ENCODE data around the gene MYNN.

DNA sequence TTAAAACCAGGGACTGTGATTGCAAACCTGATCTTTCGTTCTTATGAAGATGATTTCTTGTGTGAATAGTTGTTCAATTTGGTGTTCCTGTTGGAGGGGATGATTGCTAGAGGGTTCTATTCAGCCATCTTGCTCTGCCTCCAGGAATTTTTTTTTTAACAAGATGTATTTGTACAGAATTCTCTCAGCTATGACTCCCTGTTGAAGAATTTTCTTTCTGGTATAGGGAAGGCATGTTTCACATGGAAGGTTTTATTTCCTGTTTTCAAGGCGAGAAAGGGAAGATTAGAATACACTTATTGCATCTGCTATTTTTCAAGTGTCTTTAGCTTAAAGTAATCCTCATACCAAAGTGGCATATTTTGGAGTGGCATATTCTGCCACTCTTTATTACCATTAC lies 45.1 kb downstream of the MYNN start:
- no peak for TF ChIP-seq TCF7L2 (IDR thresholded peaks at IDR 0.05; ENCODE audit: low read depth, low read length)
- TF ChIP-seq, protein P1, sequence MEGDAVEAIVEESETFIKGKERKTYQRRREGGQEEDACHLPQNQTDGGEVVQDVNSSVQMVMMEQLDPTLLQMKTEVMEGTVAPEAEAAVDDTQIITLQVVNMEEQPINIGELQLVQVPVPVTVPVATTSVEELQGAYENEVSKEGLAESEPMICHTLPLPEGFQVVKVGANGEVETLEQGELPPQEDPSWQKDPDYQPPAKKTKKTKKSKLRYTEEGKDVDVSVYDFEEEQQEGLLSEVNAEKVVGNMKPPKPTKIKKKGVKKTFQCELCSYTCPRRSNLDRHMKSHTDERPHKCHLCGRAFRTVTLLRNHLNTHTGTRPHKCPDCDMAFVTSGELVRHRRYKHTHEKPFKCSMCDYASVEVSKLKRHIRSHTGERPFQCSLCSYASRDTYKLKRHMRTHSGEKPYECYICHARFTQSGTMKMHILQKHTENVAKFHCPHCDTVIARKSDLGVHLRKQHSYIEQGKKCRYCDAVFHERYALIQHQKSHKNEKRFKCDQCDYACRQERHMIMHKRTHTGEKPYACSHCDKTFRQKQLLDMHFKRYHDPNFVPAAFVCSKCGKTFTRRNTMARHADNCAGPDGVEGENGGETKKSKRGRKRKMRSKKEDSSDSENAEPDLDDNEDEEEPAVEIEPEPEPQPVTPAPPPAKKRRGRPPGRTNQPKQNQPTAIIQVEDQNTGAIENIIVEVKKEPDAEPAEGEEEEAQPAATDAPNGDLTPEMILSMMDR (IDR thresholded peaks at IDR 0.05): no peak
- TF ChIP-seq, protein P2, sequence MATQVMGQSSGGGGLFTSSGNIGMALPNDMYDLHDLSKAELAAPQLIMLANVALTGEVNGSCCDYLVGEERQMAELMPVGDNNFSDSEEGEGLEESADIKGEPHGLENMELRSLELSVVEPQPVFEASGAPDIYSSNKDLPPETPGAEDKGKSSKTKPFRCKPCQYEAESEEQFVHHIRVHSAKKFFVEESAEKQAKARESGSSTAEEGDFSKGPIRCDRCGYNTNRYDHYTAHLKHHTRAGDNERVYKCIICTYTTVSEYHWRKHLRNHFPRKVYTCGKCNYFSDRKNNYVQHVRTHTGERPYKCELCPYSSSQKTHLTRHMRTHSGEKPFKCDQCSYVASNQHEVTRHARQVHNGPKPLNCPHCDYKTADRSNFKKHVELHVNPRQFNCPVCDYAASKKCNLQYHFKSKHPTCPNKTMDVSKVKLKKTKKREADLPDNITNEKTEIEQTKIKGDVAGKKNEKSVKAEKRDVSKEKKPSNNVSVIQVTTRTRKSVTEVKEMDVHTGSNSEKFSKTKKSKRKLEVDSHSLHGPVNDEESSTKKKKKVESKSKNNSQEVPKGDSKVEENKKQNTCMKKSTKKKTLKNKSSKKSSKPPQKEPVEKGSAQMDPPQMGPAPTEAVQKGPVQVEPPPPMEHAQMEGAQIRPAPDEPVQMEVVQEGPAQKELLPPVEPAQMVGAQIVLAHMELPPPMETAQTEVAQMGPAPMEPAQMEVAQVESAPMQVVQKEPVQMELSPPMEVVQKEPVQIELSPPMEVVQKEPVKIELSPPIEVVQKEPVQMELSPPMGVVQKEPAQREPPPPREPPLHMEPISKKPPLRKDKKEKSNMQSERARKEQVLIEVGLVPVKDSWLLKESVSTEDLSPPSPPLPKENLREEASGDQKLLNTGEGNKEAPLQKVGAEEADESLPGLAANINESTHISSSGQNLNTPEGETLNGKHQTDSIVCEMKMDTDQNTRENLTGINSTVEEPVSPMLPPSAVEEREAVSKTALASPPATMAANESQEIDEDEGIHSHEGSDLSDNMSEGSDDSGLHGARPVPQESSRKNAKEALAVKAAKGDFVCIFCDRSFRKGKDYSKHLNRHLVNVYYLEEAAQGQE (IDR thresholded peaks at IDR 0.05; ENCODE audit: insufficient read depth in 1 of 2, low read depth in 2 of 2, low read length in 1 of 2): no peak
- TF ChIP-seq POLR2AphosphoS5 (IDR thresholded peaks at IDR 0.05; ENCODE audit: low read depth, low read length): no peak
- TF ChIP-seq SIN3A (IDR thresholded peaks at IDR 0.05; ENCODE audit: borderline replicate concordance, insufficient read depth, low read depth, low read length): no peak

All from Panc1 (cell line).